Fibroblast of skin of right quadriceps (primary cell): Measurements from ENCODE around the gene ATP8B3.

Experiments
- DNase-seq: peaks from one replicate; pipeline ENCODE4 v3.0.0-alpha.2; 2013

Gene ATP8B3

DNA sequence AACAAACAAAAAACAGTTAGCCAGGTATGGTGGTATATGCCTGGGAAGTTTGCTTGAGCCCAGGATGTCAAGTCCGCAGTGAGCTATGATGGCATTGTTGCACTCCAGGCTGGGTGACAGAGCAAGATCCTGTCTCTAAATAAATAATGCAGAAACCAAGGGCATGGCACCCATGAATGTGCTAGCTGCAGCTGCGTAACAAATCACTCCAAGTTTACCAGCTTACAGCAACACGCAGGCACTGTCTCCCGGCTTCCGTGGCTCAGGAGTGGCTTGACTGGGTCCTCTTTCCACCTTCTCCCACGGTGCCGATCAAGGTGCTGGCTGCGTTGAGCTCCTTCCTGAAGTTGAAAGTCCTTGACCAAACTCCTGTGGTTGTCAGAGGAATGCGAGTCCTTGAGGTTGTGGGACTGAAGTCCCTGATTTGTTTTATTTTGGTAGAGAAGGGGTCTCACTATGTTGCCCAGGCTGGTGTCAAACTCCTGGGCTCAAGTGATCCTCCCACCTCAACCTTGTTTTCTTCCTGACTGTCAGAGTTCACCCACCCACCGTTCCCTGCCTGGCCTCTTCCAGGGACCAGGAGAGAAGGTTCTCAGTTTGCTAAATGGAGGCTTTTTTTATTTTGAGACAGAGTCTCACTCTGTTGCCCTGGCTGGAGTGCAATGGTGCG lies 72.0 kb downstream of the ATP8B3 start:
- DNase-seq, result no peak

- DNase-seq, result no peak
These were observed 75.1 kb downstream of the ATP8B3 start for GRCh38 chr19:1736927-1737326.

GRCh38 chr19:1736280-1736679 lies 75.8 kb downstream of the ATP8B3 start:
- no peak for DNase-seq

DNA sequence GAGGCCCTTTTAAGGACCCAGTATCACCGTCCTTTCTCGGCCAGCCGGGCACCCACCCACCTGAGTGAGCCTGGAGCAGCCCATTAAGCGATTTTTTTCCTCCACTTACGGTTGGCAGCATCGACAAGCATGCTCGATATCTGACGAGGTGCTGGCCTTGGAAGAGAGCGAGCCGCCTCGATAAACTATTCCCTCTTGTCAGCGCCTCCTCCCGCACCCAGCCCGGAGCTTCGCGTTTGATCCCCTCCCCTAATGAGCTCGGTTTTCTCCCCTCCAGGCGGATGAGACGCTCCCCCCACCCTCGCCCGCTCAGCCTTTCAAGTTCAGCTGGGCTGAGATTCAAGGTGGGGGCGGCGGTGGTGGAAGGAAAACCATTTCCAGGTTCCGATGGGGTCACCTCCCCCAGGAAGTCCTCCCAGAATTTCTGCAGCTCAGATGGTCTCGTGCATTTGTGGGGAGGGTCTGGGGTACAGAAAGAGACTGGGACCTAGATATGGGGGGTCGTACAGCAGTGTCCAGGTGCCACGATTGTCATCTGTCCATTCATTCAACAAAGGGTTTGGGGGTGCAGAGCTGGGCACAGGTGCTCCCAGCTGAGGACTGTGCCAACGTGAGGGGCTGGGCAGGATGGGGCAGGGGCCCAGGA lies 77.6 kb downstream of the ATP8B3 start:
- no peak for DNase-seq
